Uterus (tissue), 4 donors: ENCODE measurements around the gene LRBA. TPM values are rescaled to one million over a fixed set of nuclear protein-coding genes. Genes with fewer than 3 reads are reported as not detected.

Source experiments
- DNase-seq, 2 donors: peaks; one replicate each; pipeline ENCODE4 v3.0.0-alpha.2; 2019 to 2020
- H3K27ac ChIP-seq, 2 donors: fragments of 200-600 bp; sonication (generic); 1 replicate in 1 of 2; 2 replicates in 1 of 2; pipeline ENCODE4 v1.5.1; 2016 to 2018
- H3K27me3 ChIP-seq, 2 donors: fragments of 200-600 bp; sonication (generic); one replicate each; pipeline ENCODE4 v1.5.1; 2018 to 2019; ENCODE audit warnings: control low read depth in 1 of 2
- H3K36me3 ChIP-seq, 2 donors: fragments of 200-600 bp; sonication (generic); one replicate each; pipeline ENCODE4 v1.5.1; 2019; ENCODE audit warnings: control low read depth in 1 of 2
- H3K4me1 ChIP-seq, 2 donors: fragments of 200-600 bp; sonication (generic); one replicate each; pipeline ENCODE4 v1.5.1; 2018 to 2019; ENCODE audit warnings: control low read depth in 1 of 2
- H3K4me3 ChIP-seq, 2 donors: fragments of 200-600 bp; sonication (generic); 1 replicate in 1 of 2; 2 replicates in 1 of 2; pipeline ENCODE4 v1.5.1; 2018 to 2019; ENCODE audit warnings: mild to moderate bottlenecking in 1 of 2
- H3K9me3 ChIP-seq, 2 donors: fragments of 200-600 bp; sonication (generic); one replicate each; pipeline ENCODE4 v1.5.1; 2019; ENCODE audit warnings: control low read depth in 1 of 2
- POLR2A ChIP-seq, 2 donors: fragments of 450-650 bp; IDR thresholded peaks; one replicate each; pipeline ENCODE4 v1.6.1; 2016; ENCODE audit warnings: antibody characterized with exemption in 2 of 2, mild to moderate bottlenecking in 1 of 2, moderate library complexity in 1 of 2
- intact Hi-C: fragments of 100-400 bp; cut with DNase I; formaldehyde crosslinking; loops from one replicate; pipeline ENCODE4 v1.15.1; 2023; ENCODE audit warnings: low total_unique reads
- total RNA-seq, 4 donors: library from RNA; depleted of rRNA in 3 of 4; stranded (reverse); fragments of >200 nt in 3 of 4; gene quantifications; one replicate each; pipeline versions ENCODE4 v1.1.0 to v1.2.4, GENCODE V29; 2014 to 2023
- TF ChIP-seq, protein P1 (sequence below), 4 experiments: fragments of 200-600 bp in 2 of 4; fragments of 450-650 bp in 2 of 4; sonication (generic) in 2 of 4; IDR thresholded peaks; one replicate each; pipeline ENCODE4 v1.5.1; 2016 to 2019; ENCODE audit warnings: antibody characterized with exemption in 4 of 4, mild to moderate bottlenecking in 2 of 4, moderate library complexity in 1 of 4
- donor health status: DM: yes; HTN: yes; CAD: no.

LRBA gene
- total RNA-seq, 4 donors from 2014 or later, result 32.0 to 126 (median 41.7) TPM

DNA sequence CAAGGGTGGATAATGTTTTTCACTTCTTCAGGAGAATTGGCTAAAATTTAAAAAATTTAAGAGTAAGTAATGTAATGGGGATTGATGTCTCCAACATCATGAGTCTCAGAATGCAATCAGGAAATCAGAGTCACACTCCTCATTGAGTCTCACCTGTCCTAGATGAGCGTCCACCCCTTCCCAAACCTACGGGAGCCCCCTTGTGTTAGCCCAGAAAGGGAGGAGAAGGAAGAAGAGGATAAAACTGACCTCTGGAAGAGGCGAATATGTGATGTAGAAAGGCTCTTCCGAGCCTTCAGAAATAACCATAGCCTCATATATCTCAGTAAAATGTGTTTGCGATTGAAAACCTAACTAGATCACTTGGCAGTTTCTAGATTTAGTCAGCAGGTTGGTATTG, 779.8 kb downstream of the LRBA start:
- Histone ChIP-seq H3K27ac (no peak overlapping the region), H3K27me3 (no peaks in the 10 kb centered on the region), H3K9me3 (no peaks in the 10 kb centered on the region), H3K4me1 (peaks cover 0 to 7% of the 10 kb centered on the region in 2 donors), H3K36me3 (no peaks in the 10 kb centered on the region), H3K4me3 (no peak overlapping the region)
- DNase-seq, result no peak
- TF ChIP-seq, protein P1, sequence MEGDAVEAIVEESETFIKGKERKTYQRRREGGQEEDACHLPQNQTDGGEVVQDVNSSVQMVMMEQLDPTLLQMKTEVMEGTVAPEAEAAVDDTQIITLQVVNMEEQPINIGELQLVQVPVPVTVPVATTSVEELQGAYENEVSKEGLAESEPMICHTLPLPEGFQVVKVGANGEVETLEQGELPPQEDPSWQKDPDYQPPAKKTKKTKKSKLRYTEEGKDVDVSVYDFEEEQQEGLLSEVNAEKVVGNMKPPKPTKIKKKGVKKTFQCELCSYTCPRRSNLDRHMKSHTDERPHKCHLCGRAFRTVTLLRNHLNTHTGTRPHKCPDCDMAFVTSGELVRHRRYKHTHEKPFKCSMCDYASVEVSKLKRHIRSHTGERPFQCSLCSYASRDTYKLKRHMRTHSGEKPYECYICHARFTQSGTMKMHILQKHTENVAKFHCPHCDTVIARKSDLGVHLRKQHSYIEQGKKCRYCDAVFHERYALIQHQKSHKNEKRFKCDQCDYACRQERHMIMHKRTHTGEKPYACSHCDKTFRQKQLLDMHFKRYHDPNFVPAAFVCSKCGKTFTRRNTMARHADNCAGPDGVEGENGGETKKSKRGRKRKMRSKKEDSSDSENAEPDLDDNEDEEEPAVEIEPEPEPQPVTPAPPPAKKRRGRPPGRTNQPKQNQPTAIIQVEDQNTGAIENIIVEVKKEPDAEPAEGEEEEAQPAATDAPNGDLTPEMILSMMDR (IDR thresholded peaks at IDR 0.05), result no peak
- TF ChIP-seq POLR2A (IDR thresholded peaks at IDR 0.05), result no peak
- intact Hi-C loops, result no loop called here

DNA sequence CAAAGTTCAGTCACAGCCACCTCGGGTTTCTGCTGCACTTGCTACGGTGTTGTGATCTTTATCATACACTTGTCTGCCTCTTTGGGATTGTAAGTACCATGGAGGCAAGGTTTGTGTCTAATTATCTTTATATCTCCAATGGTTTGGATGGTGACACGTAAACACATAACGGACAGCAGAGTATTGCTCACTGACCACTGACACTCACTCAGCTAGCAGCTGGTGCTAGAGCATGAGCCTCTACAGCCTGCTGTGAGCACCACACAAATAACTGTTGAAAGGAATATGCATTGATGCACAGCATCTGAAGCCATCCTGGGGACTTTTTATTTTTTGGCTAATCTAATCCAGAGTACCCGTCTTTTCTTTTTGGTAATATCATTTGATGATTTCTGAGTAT, 780.8 kb downstream of the LRBA start:
- Histone ChIP-seq H3K36me3 (no peaks in the 10 kb centered on the region), H3K4me1 (peaks cover 0 to 7% of the 10 kb centered on the region in 2 donors), H3K27me3 (no peaks in the 10 kb centered on the region), H3K27ac (no peak overlapping the region), H3K4me3 (no peak overlapping the region), H3K9me3 (no peaks in the 10 kb centered on the region)
- TF ChIP-seq POLR2A (IDR thresholded peaks at IDR 0.05), result no peak
- TF ChIP-seq, protein P1 (IDR thresholded peaks at IDR 0.05), result no peak
- no peak for DNase-seq
- intact Hi-C loops, result no loop called here

DNA sequence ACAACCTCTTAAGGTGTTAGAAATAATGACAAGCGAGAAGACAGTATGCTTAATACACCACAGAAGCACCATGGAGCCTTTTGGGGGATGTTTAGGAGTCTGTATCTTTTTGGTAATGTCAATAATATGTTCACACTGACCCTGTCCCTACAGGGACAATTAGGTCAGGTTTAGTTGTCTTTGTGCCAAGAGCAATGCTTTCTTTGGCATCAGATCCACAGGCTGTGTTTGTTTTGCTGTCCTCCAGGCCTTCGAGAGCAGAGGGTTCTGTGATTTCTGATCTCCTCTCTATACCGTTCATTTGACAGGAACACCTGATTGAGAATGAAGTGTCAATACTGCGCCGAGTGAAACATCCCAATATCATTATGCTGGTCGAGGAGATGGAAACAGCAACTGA, 783.1 kb downstream of the LRBA start:
- no peak overlapping the region for H3K4me3 ChIP-seq
- no peak overlapping the region for H3K27ac ChIP-seq
- no peaks in the 10 kb centered on the region for H3K36me3 ChIP-seq
- intact Hi-C loops, result no loop called here
- DNase-seq, result no peak
- H3K9me3 ChIP-seq, result no peaks in the 10 kb centered on the region
- H3K27me3 ChIP-seq, result no peaks in the 10 kb centered on the region
- no peak for TF ChIP-seq POLR2A (IDR thresholded peaks at IDR 0.05)
- TF ChIP-seq, protein P1 (IDR thresholded peaks at IDR 0.05), result no peak
- peaks cover 0 to 3% of the 10 kb centered on the region in 2 donors for H3K4me1 ChIP-seq

DNA sequence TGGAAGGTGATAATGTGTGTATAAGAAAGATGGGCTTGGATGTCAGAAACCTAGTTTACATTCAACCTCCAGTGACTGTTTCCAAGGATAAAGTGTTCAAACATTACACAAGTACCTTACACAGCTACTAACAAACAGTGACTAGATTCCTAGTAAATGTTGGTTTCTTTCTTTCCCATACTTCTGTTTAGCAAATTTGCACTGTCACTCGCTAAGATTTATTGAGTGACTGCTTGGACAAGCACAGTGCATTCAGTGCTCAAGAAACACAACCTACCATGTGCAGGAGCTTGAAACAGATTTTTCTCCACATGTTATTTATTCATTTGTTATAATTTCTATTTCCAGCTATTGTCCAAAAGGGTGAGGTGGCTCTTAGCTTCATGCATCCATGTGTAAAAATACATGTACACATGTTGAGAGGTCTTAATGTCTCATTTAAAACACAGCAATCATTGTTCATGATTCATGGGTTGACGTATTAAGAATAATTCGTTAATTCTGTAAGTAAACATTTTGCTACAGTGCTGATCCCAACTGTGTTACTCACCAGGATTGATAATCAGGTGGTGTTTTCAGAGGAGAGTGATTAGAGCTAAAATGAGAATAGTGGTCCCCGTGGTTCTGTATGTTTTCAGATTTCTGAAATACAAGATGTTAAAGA, 783.8 kb downstream of the LRBA start:
- H3K9me3 ChIP-seq, result no peaks in the 10 kb centered on the region
- no peak overlapping the region for H3K4me3 ChIP-seq
- TF ChIP-seq, protein P1 (IDR thresholded peaks at IDR 0.05), result no peak
- TF ChIP-seq POLR2A (IDR thresholded peaks at IDR 0.05), result no peak
- no peak overlapping the region for H3K27ac ChIP-seq
- H3K36me3 ChIP-seq, result no peaks in the 10 kb centered on the region
- no peaks in the 10 kb centered on the region for H3K27me3 ChIP-seq
- H3K4me1 ChIP-seq, result no peaks in the 10 kb centered on the region
- no peak for DNase-seq
- intact Hi-C loops, result no loop called here

DNA sequence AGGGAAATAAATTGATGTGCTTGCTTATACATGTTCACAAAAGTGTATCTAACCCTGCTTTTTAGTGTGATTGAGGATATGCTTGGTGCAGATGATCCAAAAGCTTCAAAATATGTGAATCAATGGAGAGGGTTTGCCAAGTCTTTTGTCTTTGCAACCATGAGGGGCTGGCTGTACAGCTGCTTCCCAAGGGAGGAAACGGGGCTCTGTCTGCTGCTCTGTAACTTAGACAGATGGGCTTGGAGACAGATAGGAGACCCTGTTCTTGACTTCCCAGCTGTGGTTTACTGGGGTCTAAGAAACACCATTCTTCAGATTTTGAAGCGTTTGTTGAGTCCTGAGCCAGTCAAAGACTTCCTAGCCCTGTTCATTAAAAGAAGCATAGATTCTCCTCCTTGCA, 784.5 kb downstream of the LRBA start:
- no peak overlapping the region for H3K27ac ChIP-seq
- DNase-seq, result no peak
- no peaks in the 10 kb centered on the region for H3K4me1 ChIP-seq
- no peaks in the 10 kb centered on the region for H3K9me3 ChIP-seq
- H3K4me3 ChIP-seq, result no peak overlapping the region
- no peak for TF ChIP-seq POLR2A (IDR thresholded peaks at IDR 0.05)
- TF ChIP-seq, protein P1 (IDR thresholded peaks at IDR 0.05), result no peak
- no peaks in the 10 kb centered on the region for H3K27me3 ChIP-seq
- intact Hi-C loops, result no loop called here
- no peaks in the 10 kb centered on the region for H3K36me3 ChIP-seq
